ENCODE data around the gene CHST14.

CHST14 gene

GRCh38 chr15:40470423-40471104, at the start of gene CHST14:
Gene CHST14 (plus strand): TSS chr15:40470984. CDS start chr15:40471214, 230 bp downstream.
- FAIRE-seq (no peak), DNase-seq (ENCODE audit: low spot score) (peak; percentile 27)

GRCh38 chr15:40421246-40422157, 49.3 kb upstream of the CHST14 start:
- DNase-seq (ENCODE audit: low spot score): peak; percentile 12
- no peak for FAIRE-seq

GRCh38 chr15:40424483-40425115, 46.2 kb upstream of the CHST14 start:
- DNase-seq (ENCODE audit: low spot score): no peak
- no peak for FAIRE-seq

- DNase-seq (ENCODE audit: low spot score): no peak
- no peak for FAIRE-seq
Observed at GRCh38 chr15:40425681-40426080, 45.1 kb upstream of the CHST14 start.

GRCh38 chr15:40427188-40427587, 43.6 kb upstream of the CHST14 start:
- FAIRE-seq (no peak), DNase-seq (ENCODE audit: low spot score) (no peak)

- FAIRE-seq: no peak
- DNase-seq (ENCODE audit: low spot score): no peak
Observed at GRCh38 chr15:40428185-40428584, 42.6 kb upstream of the CHST14 start.

GRCh38 chr15:40429068-40429710, 41.6 kb upstream of the CHST14 start:
- FAIRE-seq (no peak), DNase-seq (ENCODE audit: low spot score) (no peak)

- DNase-seq (ENCODE audit: low spot score) (no peak), FAIRE-seq (no peak)
Observed at GRCh38 chr15:40430271-40430805, 40.4 kb upstream of the CHST14 start.

GRCh38 chr15:40435023-40435709, 35.6 kb upstream of the CHST14 start:
- DNase-seq (ENCODE audit: low spot score) (no peak), FAIRE-seq (no peak)

GRCh38 chr15:40435710-40436089, 35.1 kb upstream of the CHST14 start:
- DNase-seq (ENCODE audit: low spot score) (no peak), FAIRE-seq (no peak)

- DNase-seq (ENCODE audit: low spot score): no peak
- no peak for FAIRE-seq
Observed at GRCh38 chr15:40436116-40436891, 34.5 kb upstream of the CHST14 start.

- FAIRE-seq (no peak), DNase-seq (ENCODE audit: low spot score) (no peak)
Observed at GRCh38 chr15:40436892-40437751, 33.7 kb upstream of the CHST14 start.

- FAIRE-seq (no peak), DNase-seq (ENCODE audit: low spot score) (no peak)
Observed at GRCh38 chr15:40437752-40438687, 32.8 kb upstream of the CHST14 start.

- DNase-seq (ENCODE audit: low spot score) (no peak), FAIRE-seq (no peak)
Observed at GRCh38 chr15:40438712-40439111, 32.1 kb upstream of the CHST14 start.

- FAIRE-seq (no peak), DNase-seq (ENCODE audit: low spot score) (no peak)
Observed at GRCh38 chr15:40439461-40439959, 31.3 kb upstream of the CHST14 start.

- DNase-seq (ENCODE audit: low spot score): no peak
- no peak for FAIRE-seq
Observed at GRCh38 chr15:40439960-40440742, 30.6 kb upstream of the CHST14 start.

All from RCC 7860 (cell line).